Stimulated activated CD8-positive, alpha-beta memory T cell treated with anti-CD3 and anti-CD28 coated beads, Interleukin-15, amount 100 ng/mL, for 1 hour (primary cell): Measurements from ENCODE around the gene CRYAA.
"Not testable (repeated sequence)": the region's sequence is repeated elsewhere in the genome, so short reads cannot be mapped to it uniquely, and the experiment has no call there.

Experiments
- DNase-seq: peaks from one replicate; pipeline ENCODE4 v3.0.0-alpha.2; 2020; ENCODE audit warnings: low read depth

CRYAA gene

DNA sequence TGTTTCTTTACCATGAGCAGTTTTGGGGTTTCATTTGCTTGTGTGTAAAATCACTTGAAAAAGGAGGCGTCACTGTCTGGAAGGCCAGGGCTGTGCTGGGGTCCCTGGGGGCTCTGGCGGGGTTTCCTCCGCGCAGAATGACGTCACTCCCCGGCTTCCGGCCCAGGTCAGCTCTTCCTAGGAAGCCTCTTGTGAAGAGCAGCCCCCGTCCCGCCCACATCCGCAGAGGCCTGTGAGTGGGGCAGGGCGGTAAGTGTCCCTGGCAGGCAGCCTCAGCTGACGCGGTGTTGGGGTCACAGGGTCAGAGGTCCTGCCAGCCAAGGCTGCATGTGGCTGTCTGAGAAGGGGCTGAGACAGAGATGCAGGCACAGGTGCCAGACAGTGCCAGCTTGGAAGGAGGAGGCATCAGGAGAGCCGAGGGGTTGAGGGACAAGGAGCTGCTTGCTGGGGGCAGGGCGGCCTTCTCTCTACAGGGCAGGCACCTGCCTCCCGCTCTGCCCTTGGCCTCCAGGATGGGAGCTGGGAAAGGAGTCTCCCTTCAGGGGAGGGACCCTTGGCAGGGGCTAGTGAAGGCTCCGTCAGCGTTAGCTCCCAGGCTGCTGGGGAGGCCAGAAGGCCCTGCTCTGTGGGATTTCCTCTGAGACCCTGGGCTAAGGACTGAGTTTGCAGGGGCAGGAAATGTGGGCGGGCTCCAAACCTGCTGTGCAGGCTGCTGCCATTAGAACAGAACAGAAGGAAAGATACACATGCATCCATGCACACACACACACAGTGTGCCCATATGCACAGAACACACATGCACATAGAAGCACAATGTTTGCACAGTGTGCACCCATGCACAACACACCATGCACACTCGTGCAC is 8.5 kb downstream of the CRYAA start:
- DNase-seq: not testable (repeated sequence)

DNA sequence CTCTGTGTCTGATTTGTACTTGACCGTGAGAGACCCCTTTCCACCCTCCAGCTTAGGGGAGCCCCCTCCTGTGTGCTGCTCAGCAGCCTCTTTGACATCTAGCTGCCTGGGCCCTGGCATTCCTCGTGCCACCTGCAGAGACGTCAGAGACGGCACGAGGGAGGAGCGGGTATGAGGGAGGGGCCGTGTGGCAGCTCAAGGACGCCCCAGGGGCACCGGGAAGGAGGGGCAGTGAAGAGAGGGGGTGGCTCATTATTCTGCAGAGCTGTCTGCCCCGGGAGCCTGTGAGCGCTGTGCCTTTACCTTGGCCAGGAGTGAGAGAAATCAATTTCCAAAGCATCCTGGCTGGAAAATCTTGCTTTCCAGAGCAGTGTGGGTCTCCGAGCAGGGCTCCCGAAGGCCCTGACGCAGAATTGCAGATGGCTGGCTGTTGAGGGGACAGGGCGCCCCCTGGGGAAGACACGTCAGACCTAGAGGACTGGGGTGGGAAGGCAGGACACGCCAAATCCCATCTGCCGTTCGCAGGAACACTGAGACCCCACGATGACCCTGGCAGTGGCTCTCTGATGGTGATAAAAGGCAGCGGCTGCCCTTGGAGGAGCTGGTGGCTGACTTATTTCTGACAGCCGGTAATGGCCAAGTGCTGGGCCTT is 9.5 kb downstream of the CRYAA start:
- not testable (repeated sequence) for DNase-seq

DNA sequence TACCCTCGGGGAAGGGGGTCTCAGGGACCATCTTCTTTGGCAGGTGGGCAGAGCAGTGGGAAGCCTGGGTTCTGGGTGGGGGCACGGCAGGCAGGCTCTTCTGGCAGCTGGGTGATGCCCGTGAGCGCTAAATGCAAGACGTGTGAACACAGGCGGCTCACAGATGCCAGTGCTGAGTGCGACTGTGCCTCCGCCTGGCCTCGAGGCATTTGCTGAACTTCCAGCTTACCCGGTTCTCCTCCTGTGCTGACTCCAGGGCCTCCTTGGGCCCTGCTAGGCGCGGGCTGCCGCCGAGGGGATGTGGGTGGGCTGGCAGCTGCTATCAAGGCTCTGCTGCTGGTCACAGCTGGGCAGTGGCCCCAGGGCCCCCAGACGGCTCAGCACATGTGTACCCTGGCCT is 12.2 kb downstream of the CRYAA start:
- DNase-seq: not testable (repeated sequence)

DNA sequence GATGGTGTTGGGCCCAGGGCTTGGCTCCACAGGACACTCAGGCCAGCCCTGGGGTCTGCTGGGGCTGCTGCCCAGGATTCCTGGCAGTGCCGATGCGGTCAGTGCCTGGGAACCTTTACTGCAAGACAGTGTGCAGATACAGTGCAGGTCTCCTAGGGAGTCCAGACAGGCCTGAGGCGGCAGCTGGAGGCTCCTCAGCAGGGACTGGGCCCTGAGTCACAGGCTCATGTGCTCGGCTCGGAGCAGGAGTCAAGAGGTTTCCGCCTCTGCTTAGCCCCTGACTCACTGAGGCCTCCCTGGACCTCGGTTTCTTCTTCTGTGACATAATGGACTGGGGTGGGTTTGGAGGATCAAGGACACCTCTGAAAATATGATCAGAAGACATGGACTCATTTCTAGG is 18.5 kb downstream of the CRYAA start:
- not testable (repeated sequence) for DNase-seq

DNA sequence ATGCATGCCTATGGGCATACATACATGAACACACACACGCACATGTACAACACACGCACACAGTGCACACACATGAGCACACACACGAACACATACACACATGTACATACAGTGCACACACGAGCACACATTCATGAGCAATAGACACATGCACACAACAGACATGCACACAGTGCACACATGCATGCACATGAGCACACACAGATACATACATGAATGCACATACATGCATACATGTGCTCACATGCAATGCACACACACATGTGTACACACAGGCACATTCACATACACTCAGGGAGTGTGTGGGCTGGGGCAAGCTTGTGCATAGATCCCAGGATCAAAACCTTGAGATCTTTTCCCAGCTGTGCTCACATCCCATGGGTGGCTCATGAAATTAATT is 18.9 kb downstream of the CRYAA start:
- DNase-seq: no peak

DNA sequence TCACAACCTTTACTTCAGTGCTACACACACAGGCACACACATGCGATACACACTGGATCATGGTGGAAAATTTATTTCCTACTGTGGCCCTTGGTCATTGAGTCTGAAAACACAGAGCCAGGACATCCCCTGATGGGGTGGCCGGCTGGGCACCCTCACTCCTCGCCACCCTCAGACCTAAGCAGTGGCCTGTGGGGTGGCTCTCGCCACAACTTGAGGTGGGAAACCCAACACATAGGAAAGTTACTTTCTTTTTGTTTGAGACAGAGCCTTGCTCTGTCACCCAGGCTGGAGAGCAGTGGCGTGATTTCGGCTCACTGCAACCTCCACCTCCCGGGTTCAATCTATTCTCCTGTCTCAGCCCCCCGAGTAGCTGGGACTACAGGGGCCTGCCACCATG is 19.4 kb downstream of the CRYAA start:
- DNase-seq: no peak

DNA sequence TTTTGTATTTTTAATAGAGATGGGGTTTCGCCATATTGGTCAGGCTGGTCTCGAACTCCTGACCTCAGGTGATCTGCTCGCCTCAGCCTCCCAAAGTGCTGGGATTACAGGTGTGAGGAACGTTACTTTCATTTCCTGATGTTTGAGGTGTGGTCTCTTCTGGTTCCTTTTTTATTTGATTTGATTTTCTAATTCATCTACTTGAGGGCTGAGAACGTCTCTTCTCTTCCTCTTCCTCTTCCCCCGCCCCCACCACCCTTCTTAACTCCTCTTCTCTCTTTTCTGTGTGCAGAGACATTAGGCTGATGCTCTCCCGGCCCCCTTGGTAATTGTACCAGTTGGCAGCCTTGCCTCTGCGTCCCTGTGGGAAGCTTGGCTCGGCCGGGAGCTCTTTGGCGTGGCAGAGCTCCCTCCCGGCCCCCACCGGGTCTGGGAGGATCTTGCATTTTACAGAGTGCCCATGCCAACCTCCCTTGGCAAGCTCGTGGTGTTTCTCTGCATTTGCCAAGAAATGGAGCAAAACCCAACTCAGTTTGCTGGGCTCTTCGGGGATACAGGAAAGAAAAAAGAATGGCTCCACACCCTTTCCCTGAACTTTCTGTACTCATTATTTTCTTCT is 19.9 kb downstream of the CRYAA start:
- DNase-seq: no peak

DNA sequence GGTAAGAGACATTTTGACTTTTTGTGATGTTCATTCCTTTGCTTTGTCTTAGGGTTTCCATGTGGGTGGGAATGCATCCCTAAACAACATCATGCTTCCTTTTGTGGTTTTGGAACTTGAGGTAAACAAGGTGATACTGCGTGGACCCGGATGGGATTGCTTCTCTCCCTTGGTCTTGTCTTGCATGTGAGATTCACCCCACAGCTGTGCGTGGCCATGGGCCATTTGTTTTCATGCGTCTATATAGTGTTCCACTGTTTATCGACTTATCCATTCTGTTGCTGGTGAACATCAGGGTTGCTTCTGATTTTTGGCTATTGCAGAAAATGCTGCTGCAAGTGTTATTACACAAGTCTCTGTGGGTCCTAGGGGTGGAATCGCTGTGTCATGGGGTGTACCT is 21.1 kb downstream of the CRYAA start:
- DNase-seq: no peak

DNA sequence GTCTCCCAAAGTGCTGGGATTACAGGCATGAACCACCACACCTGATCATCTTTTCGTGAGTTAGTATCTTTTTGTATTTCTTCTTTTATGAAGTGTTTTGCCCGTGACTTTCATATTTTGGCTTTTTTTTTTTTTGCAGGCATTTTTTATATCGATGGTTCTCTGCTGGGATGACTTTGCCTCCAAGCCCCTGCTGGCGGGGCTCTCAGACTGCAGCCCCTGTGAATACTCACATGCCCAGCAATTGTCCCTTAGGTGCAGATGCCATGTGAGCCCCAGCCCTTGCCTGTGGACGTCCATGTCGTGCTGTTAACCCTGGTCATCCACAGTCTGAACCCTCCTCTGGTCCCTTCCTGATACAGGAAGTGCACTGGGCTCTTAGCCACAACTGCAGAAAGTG is 21.7 kb downstream of the CRYAA start:
- DNase-seq: no peak

DNA sequence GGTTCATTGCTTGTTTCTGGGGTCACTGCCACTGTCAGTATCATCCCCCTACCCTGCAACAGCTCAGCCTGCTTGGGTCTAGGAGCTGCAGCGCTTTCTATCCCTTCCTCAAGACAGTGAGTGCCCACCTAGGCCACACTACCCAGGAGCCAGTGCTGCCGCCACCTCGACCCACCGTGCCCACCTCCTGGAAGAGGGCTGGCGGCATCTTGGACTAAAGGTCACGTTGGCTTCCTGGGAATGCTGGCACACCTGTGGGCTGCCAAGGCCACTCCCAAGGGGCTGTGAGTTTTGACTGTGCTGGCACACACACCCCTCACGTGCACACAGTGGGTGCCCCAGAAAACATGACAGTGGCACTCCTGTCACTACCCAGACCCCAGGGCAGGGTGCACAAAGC is 22.1 kb downstream of the CRYAA start:
- DNase-seq: no peak

DNA sequence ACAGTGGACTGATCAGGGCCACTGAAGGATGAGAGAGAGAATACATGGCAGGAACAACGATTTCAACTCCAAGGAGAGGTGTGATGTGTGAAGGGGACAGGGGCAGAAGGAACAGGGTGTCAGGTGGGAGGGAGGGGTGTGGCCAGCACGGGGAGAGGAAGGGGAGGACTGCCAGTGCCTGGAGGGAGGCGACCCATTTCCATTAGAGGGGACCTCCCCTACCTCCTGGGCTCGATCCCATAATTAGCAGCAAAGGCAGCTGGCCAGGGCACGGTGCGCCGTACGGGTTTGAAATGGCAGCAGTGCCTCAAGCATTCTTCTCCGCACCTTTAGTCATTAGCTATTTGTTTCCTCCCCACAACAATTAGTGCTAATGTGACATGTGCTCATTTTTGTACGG is 22.7 kb downstream of the CRYAA start:
- DNase-seq: no peak

DNA sequence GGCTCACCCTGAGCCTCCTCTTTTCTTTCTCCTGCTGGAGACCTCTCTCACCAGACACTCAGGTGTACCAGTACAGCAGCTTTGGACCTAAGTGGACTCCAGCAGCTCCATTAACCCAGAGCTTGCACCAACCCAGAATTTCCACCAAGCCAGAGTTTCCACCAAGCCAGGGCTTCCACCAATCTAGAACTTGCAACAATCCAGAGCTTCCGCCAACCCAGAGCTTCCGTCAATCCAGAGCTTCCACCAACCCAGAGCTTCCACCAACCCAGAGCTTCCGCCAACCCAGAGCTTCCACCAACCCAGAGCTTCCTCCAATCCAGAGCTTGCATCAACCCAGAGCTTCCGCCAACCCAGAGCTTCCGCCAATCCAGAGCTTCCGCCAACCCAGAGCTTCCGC is 23.2 kb downstream of the CRYAA start:
- DNase-seq: no peak

DNA sequence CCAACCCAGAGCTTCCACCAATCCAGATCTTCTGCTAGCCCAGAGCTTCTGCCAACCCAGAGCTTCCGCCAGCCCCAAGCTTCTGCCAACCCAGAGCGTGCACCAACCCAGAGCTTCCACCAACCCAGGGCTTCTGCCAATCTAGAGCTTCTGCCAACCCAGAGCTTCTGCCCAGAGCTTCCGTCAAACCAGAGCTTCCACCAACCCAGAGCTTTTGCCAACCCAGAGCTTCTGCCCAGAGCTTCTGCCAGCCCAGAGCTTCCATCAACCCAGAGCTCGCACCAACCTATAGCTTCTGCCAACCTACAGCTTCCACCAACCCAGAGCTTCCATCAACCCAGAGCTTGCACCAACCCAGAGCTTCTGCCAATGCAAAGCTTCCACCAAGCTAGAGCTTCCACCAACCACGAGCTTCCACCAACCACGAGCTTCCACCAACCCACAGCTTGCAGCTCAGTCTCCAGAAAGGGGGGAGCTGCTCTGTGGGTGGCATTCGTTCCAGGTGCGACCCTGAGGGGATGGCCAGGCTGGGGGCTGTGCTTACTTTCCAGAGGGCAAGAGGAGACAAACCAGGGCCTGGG is 23.8 kb downstream of the CRYAA start:
- no peak for DNase-seq

DNA sequence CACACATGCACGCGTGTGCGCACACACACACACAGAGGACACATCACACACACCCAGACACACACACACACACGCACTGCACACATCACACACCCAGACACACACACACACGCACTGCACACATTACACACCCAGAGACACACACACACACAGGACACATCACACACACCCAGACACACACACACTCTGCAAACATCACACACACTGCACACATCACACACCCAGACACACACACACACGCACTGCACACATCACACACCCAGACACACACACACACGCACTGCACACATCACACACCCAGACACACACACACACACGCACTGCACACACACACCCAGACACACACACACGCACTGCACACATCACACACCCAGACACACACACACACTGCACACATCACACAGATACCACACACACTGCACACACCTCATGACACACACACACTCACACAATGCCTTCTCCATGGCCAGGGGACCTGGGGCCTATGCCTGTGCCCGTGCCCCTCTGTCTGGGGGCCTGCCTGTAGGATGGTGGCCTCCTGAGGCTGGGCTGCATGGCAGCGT is 24.4 kb downstream of the CRYAA start:
- no peak for DNase-seq

DNA sequence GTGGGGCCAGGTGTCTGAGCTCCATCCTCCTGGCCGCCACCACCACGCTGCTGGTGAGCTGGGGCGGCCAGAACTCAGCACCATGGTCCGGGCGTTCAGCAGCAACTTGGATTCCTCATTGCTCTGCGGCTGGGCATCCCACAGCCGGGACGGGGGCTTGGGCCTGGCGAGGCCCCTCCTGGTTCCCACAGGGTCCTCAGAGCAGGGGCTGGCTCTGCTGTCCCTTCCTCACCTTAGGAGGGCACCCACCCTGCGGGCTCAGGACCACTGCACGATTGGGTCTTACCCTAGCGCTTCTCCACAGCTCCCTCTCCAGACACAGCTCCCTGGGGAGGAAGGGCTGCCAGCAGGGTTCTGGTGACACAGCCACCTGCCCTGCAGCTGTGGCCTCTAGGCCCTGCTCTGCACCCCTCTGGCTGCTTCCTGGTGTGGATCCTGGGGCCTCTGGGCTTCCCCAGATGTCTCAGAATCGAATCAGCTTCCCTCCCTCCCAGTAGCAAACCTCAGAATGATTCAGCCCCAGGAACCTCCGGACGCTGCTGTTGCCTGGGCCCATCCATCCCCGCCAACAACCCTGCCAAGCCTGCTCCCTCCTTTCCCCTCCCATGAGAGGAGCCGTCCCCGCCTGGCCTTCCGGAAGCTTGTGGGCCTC is 25.0 kb downstream of the CRYAA start:
- no peak for DNase-seq

DNA sequence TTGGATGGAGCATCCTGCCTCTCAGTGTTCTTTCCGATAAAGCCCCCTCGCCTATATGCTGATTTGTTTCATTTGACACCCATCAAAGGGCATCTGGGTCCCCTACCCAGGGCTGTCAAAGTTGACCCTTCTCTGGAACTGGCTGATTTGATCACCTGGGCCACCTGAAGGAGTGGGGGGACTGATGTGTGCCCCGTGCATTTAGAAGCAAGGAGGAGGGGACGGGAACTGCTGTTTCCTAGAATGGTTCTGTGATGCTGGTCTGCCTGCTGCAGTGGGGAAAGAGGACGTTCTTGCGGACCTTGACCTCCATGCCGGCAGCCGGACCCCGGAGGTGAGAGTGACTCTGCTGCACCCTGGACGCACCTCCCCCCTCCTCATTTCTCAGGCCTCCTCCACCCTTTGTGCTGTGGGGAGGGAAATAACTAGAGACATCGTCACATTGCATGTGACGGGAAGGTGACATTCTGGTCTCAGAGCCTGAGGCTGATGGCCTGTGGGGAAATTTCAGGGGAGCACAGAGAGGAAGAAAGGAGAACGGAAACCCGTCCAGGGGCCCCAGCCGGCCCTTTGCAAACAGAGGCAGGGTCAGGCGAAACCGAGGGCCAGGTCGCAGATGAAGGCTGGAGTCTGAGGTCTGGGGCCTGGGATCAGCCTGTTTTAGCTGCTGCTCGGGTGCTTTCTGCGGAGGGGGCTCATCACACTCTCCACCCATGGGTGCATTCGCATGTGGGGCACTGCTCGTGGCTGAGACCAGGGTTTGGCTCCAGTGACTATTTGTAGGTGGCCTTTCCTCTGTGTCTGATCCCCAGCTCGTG is 25.7 kb downstream of the CRYAA start:
- DNase-seq: no peak

DNA sequence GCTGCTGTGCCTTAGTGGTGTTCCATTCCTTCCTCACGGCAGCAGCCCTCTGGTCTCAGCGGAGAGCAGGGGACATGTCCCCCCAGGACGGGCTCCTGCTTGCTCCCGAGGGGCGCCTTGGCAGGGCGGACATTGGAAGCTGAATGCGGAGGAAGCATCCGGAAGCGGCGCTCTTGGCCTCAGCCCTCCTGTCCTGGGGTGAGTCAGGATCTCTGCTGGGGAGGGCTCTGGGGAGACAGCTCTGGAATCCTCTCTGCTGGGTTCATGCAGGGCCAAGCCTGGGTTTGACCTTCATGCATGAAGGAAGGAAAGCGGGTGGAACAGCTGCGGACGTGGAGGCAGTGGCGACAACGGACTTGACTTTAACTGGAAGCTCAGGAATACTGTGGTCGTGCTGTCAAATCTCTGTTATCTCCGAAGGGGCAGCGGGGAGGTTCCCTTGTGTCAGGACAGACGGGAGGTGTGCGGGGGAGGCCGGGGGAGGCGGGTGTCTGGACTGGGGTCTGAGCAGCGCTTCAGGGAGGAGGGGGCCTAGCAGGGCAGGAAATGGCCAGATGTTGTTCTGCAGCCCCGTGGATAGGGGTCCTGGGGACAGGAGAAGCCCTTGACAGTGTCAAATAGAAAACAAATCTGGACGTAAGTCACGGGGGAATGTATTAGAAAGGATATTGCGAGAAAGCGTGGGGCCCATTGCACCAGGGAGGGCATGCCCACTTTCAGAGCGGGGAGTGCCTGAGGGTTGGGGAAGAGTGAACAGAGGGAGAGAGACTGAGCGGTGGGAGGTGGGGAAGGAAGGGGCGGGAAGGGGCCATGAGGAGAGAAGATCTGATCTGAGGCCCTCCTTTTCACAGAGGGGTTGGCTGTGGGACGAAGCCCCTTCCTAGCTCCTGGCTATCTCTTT is 26.6 kb downstream of the CRYAA start:
- no peak for DNase-seq

DNA sequence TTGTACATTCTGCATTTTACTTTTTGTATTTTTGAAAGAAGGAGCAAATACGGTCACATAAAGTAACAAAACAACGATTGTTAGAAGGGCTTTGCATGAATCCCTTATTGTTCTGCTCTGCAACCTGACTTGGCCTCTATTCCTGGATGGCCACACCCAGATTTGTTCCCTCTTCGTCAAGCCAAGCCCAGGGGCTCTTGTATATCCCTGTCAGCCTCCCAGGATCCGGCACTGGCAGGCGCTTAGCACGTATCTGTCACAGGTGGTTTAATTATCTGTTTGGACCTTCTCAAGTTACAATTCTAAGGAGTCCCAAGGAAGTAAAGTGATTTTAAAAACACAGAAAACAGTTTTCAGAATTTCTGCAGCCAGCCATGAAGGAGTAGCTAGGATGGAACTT is 28.0 kb downstream of the CRYAA start:
- no peak for DNase-seq

DNA sequence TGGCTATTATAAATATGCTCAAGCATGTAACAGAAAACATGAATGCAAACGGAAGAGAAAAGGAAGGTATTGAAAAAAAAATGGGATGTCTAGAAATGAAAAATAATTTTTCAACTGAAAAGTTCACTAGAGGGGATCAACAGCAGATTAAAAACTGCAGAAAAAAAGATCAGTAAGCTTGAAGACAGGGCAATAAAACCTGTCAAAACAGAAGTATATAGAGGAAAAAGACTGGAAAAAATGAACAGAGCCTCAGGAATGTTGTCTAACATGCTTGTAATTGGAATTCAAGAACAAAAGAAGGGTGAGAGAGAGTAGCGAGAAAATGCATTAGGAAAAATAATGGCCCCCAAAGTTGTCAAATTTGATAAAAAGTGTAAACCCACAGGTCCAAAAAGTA is 29.6 kb downstream of the CRYAA start:
- DNase-seq: no peak

DNA sequence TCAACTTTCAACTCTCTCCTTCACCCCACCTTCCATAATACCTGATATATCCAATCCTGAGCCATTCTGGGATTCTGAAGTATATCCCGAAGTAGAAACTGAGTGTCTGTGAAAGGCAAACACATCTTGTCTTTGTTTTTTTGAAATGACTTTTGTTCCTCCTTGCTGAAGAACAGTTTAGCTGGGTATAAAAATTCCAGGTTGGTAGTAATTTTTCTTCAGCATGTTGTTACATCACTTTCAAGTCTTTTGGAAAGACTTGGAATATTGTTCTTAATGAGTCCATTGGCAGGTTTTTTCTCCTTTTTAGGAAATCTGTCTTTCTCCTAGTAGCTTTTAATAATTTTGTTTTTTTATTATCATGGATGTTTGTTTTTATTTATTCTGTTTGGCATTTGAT is 32.7 kb downstream of the CRYAA start:
- DNase-seq: no peak
